ENCODE data around the gene PLEKHG3. TPM values are rescaled to one million over a fixed set of nuclear protein-coding genes. Genes with fewer than 3 reads are reported as not detected.

PLEKHG3 gene
- total RNA-seq, 1 experiment from 2014 or later: 75.3 TPM

- CTCF ChIA-PET: interaction anchor here (0.8 to 1.4 kb wide), 2 partner anchors 16 to 17 kb away, joined by 3 to 9 read pairs; no protein-coding TSS in a partner anchor
- DNase-seq (ENCODE audit: low spot score): no peak
- no peak for ATAC-seq
- no peaks in the 10 kb centered on the region for H3K9me3 Mint-ChIP-seq
- POLR2A ChIA-PET: no interaction called here
- peaks cover 69% of the 10 kb centered on the region for H3K36me3 Mint-ChIP-seq
- H3K27me3 Mint-ChIP-seq (ENCODE audit: low read depth): no peaks in the 10 kb centered on the region
- TF ChIP-seq AFF4 (CRISPR knock-in tag; IDR thresholded peaks at IDR 0.05; ENCODE audit: borderline replicate concordance): no peak
- TF ChIP-seq ERG (CRISPR knock-in tag; IDR thresholded peaks at IDR 0.05): no peak
- TF ChIP-seq ZBTB43 (CRISPR knock-in tag; IDR thresholded peaks at IDR 0.05): no peak
- TF ChIP-seq ELF4 (CRISPR knock-in tag; IDR thresholded peaks at IDR 0.05; ENCODE audit: low read depth): no peak
- no peak for TF ChIP-seq ATF6 (CRISPR knock-in tag; IDR thresholded peaks at IDR 0.05)
- no peak for TF ChIP-seq ZNF396 (CRISPR knock-in tag; IDR thresholded peaks at IDR 0.05; ENCODE audit: borderline replicate concordance)
- no peak for TF ChIP-seq FOXK1 (CRISPR knock-in tag; IDR thresholded peaks at IDR 0.05)
- TF ChIP-seq MXD4 (CRISPR knock-in tag; IDR thresholded peaks at IDR 0.05; ENCODE audit: borderline replicate concordance): no peak
- TF ChIP-seq PREB (CRISPR knock-in tag; IDR thresholded peaks at IDR 0.05; ENCODE audit: borderline replicate concordance): no peak
- TF ChIP-seq USF1 (CRISPR knock-in tag; IDR thresholded peaks at IDR 0.05): no peak
- no peak for TF ChIP-seq NR1H2 (CRISPR knock-in tag; IDR thresholded peaks at IDR 0.05)
- no peak for TF ChIP-seq NFATC4 (CRISPR knock-in tag; IDR thresholded peaks at IDR 0.05)
- peaks cover 3% of the 10 kb centered on the region; the same call in 1 of the 2 replicates for H3K4me1 Mint-ChIP-seq
- H3K27ac Mint-ChIP-seq: no peak overlapping the region
- H3K4me3 Mint-ChIP-seq: no peak overlapping the region
Observed at GRCh38 chr14:64743061-64743460, 38.8 kb downstream of the PLEKHG3 start.

GRCh38 chr14:64745511-64746091, 41.4 kb downstream of the PLEKHG3 start:
- Mint-ChIP-seq H3K36me3 (peaks cover 56% of the 10 kb centered on the region), H3K9me3 (no peaks in the 10 kb centered on the region), H3K4me3 (no peak overlapping the region), H3K27ac (peak overlapping the region; percentile 60), H3K27me3 (ENCODE audit: low read depth) (no peaks in the 10 kb centered on the region), H3K4me1 (peaks cover 3% of the 10 kb centered on the region; the same call in 1 of the 2 replicates)
- ATAC-seq (peak; percentile 65), DNase-seq (ENCODE audit: low spot score) (no peak)
- POLR2A ChIA-PET: interaction anchor here (0.6 kb wide), 1 partner anchor 56 kb away, joined by 3 read pairs; no protein-coding TSS in a partner anchor
- CTCF ChIA-PET: interaction anchor here (0.6 to 1.4 kb wide), 10 partner anchors 9 to 165 kb away, joined by 3 to 9 read pairs (median 3); no protein-coding TSS in a partner anchor
- TF ChIP-seq JAZF1 (CRISPR knock-in tag; IDR thresholded peaks at IDR 0.05) (no peak), HMGA2 (CRISPR knock-in tag; IDR thresholded peaks at IDR 0.05) (no peak), FOXP4 (CRISPR knock-in tag; IDR thresholded peaks at IDR 0.05) (no peak), ATF3 (CRISPR knock-in tag; conservative IDR thresholded peaks at IDR 0.05) (no peak), MAX (CRISPR knock-in tag; IDR thresholded peaks at IDR 0.05) (no peak), TP53 (CRISPR knock-in tag; IDR thresholded peaks at IDR 0.05) (no peak), RORB (CRISPR knock-in tag; IDR thresholded peaks at IDR 0.05) (no peak), NR1H2 (CRISPR knock-in tag; IDR thresholded peaks at IDR 0.05) (no peak), IRF1 (CRISPR knock-in tag; IDR thresholded peaks at IDR 0.05) (no peak)

Measured in WTC11 (cell line).